ENCODE results near the gene YWHAG. TPM values are rescaled to one million over a fixed set of nuclear protein-coding genes. Genes with fewer than 3 reads are reported as not detected.
"Not testable (repeated sequence)": the region's sequence is repeated elsewhere in the genome, so short reads cannot be mapped to it uniquely, and the experiment has no call there.

YWHAG gene
- total RNA-seq, 2 donors from 2014 or later, result 49.1 to 80.2 TPM

GRCh38 chr7:76291351-76292212, 67.2 kb downstream of the YWHAG start:
- DNase-seq (ENCODE audit: low spot score), result peak; percentile 92
- intact Hi-C loops (cut with DNase I), result loop anchor here (1.0 to 5.0 kb wide), 3 partner anchors 23 to 113 kb away; partner anchors contain the start of gene YWHAG
- Histone ChIP-seq H3K9me3 (no peaks in the 10 kb centered on the region), H3K27me3 (replicated peaks; ENCODE audit: insufficient read depth) (no peaks in the 10 kb centered on the region), H3K27ac (peak overlapping the region; percentile 98), H3K4me1 (replicated peaks) (peaks cover 24% of the 10 kb centered on the region), H3K36me3 (no peaks in the 10 kb centered on the region), H3K4me3 (peak overlapping the region in 1 of 2 donors; percentile 17)
- TF ChIP-seq POLR2AphosphoS5 (IDR thresholded peaks at IDR 0.05) (peak; percentile 96), CTCF (IDR thresholded peaks at IDR 0.05) (peak; percentile 98 to 100 (median 99)), POLR2A (IDR thresholded peaks at IDR 0.05) (peak; percentile 6)
- WGBS, result 14% methylated on average over 30 of the region's 30 CpGs

GRCh38 chr7:76290847-76291350, 67.9 kb downstream of the YWHAG start:
- not testable (repeated sequence) for DNase-seq (ENCODE audit: low spot score); H3K4me3 ChIP-seq; H3K9me3 ChIP-seq; H3K27me3 ChIP-seq (replicated peaks; ENCODE audit: insufficient read depth); H3K36me3 ChIP-seq
- 84% methylated on average over 6 of the region's 6 CpGs for WGBS
- H3K4me1 ChIP-seq (replicated peaks), result peaks cover 24% of the 10 kb centered on the region
- intact Hi-C loops (cut with DNase I), result loop anchor here (1.0 to 5.0 kb wide), 3 partner anchors 23 to 113 kb away; partner anchors contain the start of gene YWHAG
- H3K27ac ChIP-seq, result peak overlapping the region; percentile 98

GRCh38 chr7:76286842-76287403, 71.9 kb downstream of the YWHAG start:
- Histone ChIP-seq H3K36me3 (no peaks in the 10 kb centered on the region), H3K9me3 (no peaks in the 10 kb centered on the region), H3K4me1 (replicated peaks) (no peaks in the 10 kb centered on the region), H3K27me3 (replicated peaks; ENCODE audit: insufficient read depth) (no peaks in the 10 kb centered on the region), H3K27ac (no peak overlapping the region), H3K4me3 (no peak overlapping the region)
- TF ChIP-seq POLR2AphosphoS5 (IDR thresholded peaks at IDR 0.05), result no peak
- no peak for TF ChIP-seq POLR2A (IDR thresholded peaks at IDR 0.05)
- no peak for TF ChIP-seq CTCF (IDR thresholded peaks at IDR 0.05)
- WGBS, result 86% methylated on average over 16 of the region's 16 CpGs
- no peak for DNase-seq (ENCODE audit: low spot score)
- intact Hi-C loops (cut with DNase I), result no loop called here

GRCh38 chr7:76285604-76286374, 73.0 kb downstream of the YWHAG start:
- H3K27me3 ChIP-seq (replicated peaks; ENCODE audit: insufficient read depth), result no peaks in the 10 kb centered on the region
- no peaks in the 10 kb centered on the region for H3K36me3 ChIP-seq
- DNase-seq (ENCODE audit: low spot score), result no peak
- WGBS, result 83% methylated on average over 27 of the region's 29 CpGs
- H3K4me3 ChIP-seq, result no peak overlapping the region
- no peaks in the 10 kb centered on the region for H3K9me3 ChIP-seq
- TF ChIP-seq POLR2A (IDR thresholded peaks at IDR 0.05) (no peak), CTCF (IDR thresholded peaks at IDR 0.05) (no peak), POLR2AphosphoS5 (IDR thresholded peaks at IDR 0.05) (no peak)
- H3K27ac ChIP-seq, result no peak overlapping the region
- intact Hi-C loops (cut with DNase I), result no loop called here
- H3K4me1 ChIP-seq (replicated peaks), result no peaks in the 10 kb centered on the region

Data from prostate gland (tissue), 2 donors.